NCI-H187 (cell line): Measurements from ENCODE around the gene VPS18.
A peak's percentile ranks its signal among the peaks of the same experiment; 100 is the strongest.

Source experiments
- DNase-seq, 2 experiments: peaks; one replicate each; lab custom pipeline; 2025; lab: John Stamatoyannopoulos, UW

The VPS18 gene

DNA sequence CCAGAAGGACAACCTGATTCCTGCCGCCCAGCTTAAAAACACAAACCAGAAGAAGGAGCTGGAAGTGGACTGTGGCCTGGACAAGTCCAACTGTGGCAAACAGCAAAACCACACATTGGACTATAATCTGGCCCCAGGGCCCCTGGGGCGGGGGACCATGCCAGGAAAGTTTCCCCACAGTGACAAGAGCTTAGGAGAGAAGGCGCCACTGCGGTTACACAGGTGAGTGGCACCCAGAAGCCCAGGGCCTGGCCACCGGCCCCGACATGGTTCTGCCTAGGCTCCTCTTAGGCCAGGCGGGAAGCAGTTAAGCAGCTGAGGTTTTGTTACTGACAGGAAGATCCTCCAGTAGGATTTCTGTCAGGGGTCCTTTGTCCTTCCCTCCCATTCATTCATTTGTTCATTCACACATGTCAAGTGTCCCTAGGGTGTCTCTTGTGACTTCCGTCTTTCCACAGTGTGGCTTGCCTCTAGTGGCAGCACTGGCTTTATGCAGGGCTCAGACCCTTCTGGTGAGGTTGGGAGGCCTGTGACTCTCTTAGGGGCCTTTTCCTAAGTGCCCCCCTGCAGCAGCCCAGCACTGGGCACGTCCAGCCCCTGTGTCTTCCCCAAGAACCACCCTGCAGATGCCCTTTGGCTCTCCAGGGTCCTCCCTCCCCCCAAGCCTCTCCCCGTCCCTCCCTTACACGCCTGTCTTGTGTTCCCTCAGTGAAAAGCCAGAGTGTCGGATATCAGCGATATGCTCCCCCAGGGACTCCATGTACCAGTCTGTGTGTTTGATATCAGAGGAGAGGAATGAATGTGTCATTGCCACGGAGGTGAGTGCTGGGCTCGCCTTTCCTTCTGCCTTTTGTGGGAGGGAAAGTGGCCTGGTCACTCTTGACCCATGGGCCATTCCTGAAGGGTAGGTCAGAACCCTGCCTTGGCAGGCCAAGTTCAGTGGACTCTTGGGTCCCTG lies 42.7 kb downstream of the VPS18 start:
- peak; percentile 44 to 65 for DNase-seq

DNA sequence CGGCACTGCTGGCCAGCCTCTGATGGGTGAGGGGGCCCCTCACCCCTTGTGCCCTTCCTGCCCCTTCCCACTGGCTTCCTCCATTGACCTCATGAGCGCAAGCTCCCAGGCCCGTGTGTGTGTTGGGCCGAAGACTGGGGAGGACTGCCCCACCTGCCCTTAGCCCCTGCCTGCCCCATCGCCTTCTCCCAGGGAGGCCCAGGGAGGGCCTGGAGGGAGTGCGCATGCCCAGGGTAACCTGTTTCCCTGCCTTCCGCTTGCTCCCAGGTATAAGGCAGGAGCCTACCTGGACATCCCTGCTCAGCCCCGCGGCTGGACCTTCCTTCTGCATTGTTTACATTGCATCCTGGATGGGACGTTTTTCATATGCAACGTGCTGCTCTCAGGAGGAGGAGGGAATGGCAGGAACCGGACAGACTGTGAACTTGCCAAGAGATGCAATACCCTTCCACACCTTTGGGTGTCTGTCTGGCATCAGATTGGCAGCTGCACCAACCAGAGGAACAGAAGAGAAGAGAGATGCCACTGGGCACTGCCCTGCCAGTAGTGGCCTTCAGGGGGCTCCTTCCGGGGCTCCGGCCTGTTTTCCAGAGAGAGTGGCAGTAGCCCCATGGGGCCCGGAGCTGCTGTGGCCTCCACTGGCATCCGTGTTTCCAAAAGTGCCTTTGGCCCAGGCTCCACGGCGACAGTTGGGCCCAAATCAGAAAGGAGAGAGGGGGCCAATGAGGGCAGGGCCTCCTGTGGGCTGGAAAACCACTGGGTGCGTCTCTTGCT lies 43.7 kb downstream of the VPS18 start:
- no peak for DNase-seq

- no peak for DNase-seq
Observed at GRCh38 chr15:40938536-40938870, 44.3 kb downstream of the VPS18 start.

DNA sequence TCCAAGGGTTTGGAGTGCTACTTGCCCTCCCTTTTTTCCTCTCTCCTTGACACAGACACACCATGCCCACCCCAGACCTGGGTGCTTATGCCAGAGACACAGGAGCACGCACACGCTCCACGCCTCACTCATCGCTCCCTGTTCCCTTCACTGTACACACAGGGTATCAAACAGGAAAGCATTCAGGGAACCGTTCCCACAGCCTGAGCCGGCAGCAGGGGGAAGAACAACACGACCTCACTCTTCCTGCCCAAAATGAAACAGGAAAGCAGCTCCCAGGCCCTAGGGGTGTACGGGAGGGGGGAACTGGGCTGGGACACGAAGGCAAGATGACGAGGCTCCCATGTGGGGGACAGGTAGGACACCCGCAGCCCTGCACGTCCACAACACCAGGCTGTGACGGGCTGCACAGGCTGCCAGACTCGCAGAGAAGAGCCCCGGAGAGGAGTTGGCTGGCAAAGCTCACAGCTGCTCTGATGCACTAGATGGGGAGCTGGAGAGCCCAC lies 46.1 kb downstream of the VPS18 start:
- no peak for DNase-seq

GRCh38 chr15:40941068-40941527 lies 46.8 kb downstream of the VPS18 start:
- DNase-seq, result no peak

- peak; percentile 19 to 37 for DNase-seq
Observed at GRCh38 chr15:40941528-40942336, 47.5 kb downstream of the VPS18 start.

DNA sequence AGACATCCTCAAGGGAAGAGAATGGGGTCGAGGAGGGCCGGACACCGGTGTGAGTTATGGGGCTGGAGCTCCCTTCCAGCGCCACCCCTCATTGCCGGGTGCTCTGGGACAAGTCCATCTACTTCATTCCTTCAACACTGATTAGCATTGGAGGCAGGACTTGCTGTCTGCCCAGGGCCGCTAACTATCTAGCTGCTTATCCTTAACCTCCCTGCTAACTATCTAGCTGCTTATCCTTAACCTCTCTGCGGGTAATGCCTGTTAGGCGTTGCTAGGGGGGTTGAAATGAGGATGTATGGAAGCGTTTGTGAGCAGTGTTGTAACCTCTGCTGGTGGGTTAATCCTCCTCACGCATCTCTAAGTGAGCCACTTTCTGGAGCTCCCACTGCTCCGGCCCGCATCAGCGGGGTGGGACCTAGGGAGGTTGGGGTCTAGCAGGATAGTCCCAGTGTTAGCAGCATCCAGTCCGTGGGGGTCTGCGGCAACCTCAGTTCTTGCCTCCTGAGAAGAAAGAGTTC lies 48.1 kb downstream of the VPS18 start:
- no peak for DNase-seq

- DNase-seq, result no peak
Observed at GRCh38 chr15:40942878-40943277, 48.6 kb downstream of the VPS18 start.

DNA sequence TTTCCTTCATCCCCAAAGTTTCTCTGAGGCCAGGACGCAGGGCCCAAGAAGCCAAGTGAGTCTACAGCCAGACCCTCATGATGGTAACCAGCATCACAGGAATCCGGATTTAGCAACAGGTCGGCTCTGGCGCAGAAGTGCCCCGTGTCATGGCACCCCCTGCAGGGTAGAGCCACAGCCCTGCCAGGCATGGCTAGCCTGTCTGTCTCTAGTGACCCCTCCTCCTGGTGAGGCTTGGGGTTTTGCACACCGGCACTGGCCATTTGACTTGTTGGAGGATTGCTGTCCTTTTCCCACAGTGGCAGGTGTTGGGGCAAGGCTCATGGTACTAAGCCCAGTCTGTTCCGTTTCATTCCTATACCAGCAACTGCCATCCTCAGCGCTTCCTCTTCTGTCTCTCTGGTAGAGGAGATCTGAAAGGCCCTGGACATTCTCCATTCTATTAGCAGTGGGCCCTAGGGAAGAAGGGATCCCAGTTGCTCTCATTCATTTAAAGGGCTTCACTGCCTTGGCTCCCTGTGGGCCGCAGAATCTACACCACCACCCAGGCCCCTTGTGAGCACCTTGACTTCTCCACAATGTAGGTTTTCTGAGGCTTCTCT lies 49.6 kb downstream of the VPS18 start:
- no peak for DNase-seq

GRCh38 chr15:40944510-40945296 lies 50.5 kb downstream of the VPS18 start:
- DNase-seq, result no peak

- DNase-seq, result no peak
Observed at GRCh38 chr15:40948706-40949473, 54.6 kb downstream of the VPS18 start.

DNA sequence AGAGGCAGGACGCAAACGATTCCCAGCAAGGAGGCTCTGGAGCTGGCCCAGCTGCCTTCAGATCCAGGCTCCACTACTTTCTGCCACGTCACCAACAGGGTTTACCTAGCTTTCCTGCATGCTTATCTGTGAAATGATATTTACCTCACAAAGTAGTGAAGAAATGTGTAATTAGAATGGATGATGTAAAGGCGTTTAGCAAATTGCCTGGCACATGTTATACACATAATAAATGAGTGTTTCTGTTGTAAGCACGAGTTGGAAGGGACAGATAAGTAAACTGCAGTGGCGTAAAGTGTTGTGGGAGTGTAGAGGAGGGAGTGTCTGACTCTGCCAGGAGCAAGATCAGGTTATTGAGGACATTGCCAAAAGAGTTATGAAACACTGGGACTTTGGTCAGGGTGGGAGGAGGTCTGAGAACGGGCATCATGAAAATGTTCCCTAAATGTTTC lies 55.5 kb downstream of the VPS18 start:
- DNase-seq, result no peak

GRCh38 chr15:40951764-40952163 lies 57.5 kb downstream of the VPS18 start:
- no peak for DNase-seq

DNA sequence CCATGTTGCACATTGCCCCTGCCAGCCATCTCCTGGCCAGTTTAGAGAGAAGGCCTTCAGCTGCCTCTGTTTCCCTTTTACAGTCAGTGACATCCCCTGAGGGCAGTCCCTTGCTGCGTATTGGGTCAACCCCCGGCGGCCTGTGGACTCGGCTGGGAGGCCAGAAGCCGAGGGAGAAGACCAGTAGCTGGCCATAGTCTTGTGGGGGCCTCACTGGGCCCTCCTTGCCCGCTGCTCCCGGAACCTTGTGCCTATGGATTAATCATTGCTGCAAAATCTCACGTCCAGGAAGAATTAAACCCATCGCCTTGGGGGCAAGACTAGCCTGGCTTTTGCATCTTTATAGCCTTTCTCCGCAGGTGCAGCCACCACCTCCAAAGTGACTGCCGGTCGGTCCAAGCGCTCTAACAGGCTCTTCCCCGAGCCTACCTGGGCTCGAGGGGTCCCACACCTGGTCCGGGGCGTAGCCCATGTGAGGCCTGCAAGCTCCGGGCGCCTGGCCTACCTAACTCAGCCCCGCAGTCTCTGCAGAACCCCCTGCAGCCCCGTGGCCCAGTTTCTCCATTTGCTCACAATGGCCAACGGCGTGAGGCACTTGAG lies 58.2 kb downstream of the VPS18 start:
- no peak for DNase-seq

GRCh38 chr15:40952901-40953712 lies 58.9 kb downstream of the VPS18 start, which contains the start of gene CHAC1:
Gene CHAC1, plus strand, starts transcription at chr15:40953471. Its CDS starts 113 bp downstream, at chr15:40953584.
- peak; percentile 66 to 77 for DNase-seq
